Measurements from ENCODE around the gene MED17.

Gene MED17

GRCh38 chr11:93845181-93846092 lies 61.4 kb downstream of the MED17 start:
- no peak overlapping the region for H3K4me3 ChIP-seq (ENCODE audit: low read depth, low read length)
- no peaks in the 10 kb centered on the region for H3K27me3 ChIP-seq
- no peaks in the 10 kb centered on the region for H3K36me3 ChIP-seq
- peaks cover 5% of the 10 kb centered on the region; the same call in 1 of the 2 replicates for H3K4me1 ChIP-seq
- TF ChIP-seq CTCF (IDR thresholded peaks at IDR 0.05; ENCODE audit: low read depth, low read length) = no peak
- DNase-seq = no peak
- no peaks in the 10 kb centered on the region for H3K9me3 ChIP-seq

- no peak overlapping the region for H3K4me3 ChIP-seq (ENCODE audit: low read depth, low read length)
- no peak for TF ChIP-seq CTCF (IDR thresholded peaks at IDR 0.05; ENCODE audit: low read depth, low read length)
- H3K4me1 ChIP-seq = peaks cover 5% of the 10 kb centered on the region; the same call in 1 of the 2 replicates
- no peaks in the 10 kb centered on the region for H3K27me3 ChIP-seq
- no peak for DNase-seq
- H3K9me3 ChIP-seq = no peaks in the 10 kb centered on the region
- no peaks in the 10 kb centered on the region for H3K36me3 ChIP-seq
These were observed 62.3 kb downstream of the MED17 start for GRCh38 chr11:93846411-93846810.

GRCh38 chr11:93849201-93849600 lies 65.1 kb downstream of the MED17 start:
- no peak overlapping the region for H3K4me3 ChIP-seq (ENCODE audit: low read depth, low read length)
- peaks cover 5% of the 10 kb centered on the region; the same call in 1 of the 2 replicates for H3K4me1 ChIP-seq
- TF ChIP-seq CTCF (IDR thresholded peaks at IDR 0.05; ENCODE audit: low read depth, low read length) = no peak
- H3K27me3 ChIP-seq = no peaks in the 10 kb centered on the region
- no peaks in the 10 kb centered on the region for H3K9me3 ChIP-seq
- DNase-seq = no peak
- H3K36me3 ChIP-seq = no peaks in the 10 kb centered on the region

GRCh38 chr11:93849751-93850593 lies 65.9 kb downstream of the MED17 start:
- Histone ChIP-seq H3K4me1 (peaks cover 5% of the 10 kb centered on the region; the same call in 1 of the 2 replicates), H3K4me3 (ENCODE audit: low read depth, low read length) (peak overlapping the region; percentile 62), H3K9me3 (no peaks in the 10 kb centered on the region), H3K27me3 (no peaks in the 10 kb centered on the region), H3K36me3 (no peaks in the 10 kb centered on the region)
- peak; percentile 29; the same call in 1 of the 2 replicates for TF ChIP-seq CTCF (IDR thresholded peaks at IDR 0.05; ENCODE audit: low read depth, low read length)
- peak; percentile 64 for DNase-seq

GRCh38 chr11:93850594-93851018 lies 66.5 kb downstream of the MED17 start, which contains the start of gene VSTM5:
Gene VSTM5 (minus strand): TSS chr11:93850618. CDS start chr11:93850502, 116 bp downstream.
- peaks cover 5% of the 10 kb centered on the region; the same call in 1 of the 2 replicates for H3K4me1 ChIP-seq
- H3K4me3 ChIP-seq (ENCODE audit: low read depth, low read length) = peak within 1 kb of the TSS; percentile 62
- TF ChIP-seq CTCF (IDR thresholded peaks at IDR 0.05; ENCODE audit: low read depth, low read length) = no peak
- no peaks in the 10 kb centered on the region for H3K27me3 ChIP-seq
- H3K36me3 ChIP-seq = no peaks in the 10 kb centered on the region
- H3K9me3 ChIP-seq = no peaks in the 10 kb centered on the region
- DNase-seq = no peak

All from BE2C (cell line).